NCI-H1417 (cell line): Measurements from ENCODE around the gene CYP27B1.

Experiments used
- DNase-seq, 3 experiments: peaks; one replicate each; lab custom pipeline; 2025; lab: John Stamatoyannopoulos, UW

CYP27B1 gene

DNA sequence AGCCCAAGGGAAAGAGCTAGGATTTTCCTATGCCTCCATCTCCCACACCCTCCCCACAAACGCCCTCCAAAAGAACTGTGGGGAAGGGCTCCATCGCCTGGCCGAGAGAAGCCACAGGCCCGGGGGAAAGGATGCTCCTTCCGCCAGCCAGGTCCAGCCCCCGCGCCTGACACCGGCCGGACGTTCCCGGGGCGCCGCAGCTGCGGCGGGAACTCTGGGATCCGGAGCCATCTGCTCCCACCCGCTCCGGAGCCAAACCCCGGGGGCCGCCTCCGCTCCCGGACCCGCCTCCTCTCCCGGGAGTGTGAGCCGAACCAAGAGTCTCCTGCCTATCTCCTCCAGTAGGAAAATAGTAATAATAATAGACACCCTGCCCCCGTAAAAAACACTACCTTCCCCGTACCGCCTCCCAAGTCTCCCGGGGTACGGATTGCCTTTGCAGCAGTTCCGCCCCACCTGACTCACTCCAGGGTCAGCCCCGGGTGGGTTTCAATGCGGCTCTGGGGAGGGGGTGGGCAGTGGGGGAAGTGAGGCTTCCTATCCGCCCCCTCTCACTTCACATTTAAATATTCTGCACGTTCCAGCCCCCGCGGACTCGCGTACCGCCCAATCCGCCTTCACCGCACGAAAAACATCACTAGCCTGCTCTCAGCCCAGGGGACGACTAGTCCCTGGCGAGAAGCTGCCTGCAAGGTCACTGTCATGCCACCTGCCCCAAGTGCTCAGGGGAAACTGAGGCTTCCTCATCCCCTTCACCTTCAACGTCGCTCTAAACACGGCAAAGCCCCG lies 30.7 kb downstream of the CYP27B1 start:
- DNase-seq = peak in 2 of 3 experiments; percentile 69 to 77

DNA sequence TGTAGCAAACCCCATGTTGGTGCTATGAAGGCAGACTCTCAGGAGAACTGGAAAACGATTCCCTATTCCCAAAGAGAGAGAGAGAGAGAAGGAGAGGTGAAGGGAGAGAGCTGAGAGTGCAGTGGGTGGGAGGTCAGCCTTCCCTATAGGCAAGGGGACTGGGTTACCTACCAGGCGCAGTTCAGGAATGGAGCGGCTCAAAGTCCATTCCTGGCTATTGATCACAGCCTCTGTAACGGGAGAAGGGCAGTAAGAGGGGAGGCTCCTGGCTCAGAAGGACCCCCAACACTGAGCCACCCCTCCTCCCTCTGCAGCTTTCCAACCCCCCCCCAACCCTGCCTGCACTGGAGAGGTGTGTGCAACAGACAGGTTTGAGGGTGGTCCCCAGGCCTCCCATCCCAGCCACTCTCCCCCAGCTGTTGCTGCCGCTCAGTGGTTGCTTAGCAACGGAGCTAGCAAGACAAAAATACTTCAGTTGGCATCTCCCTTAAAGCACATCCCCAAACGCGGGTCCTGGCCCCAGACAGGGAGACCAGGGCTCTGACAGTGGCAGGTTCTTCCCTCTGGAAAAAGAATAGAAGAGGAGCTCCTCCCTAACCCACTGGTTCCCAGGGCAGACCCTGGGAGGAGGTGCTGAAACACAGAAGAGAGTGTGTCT lies 31.6 kb downstream of the CYP27B1 start:
- DNase-seq = peak in 2 of 3 experiments; percentile 69 to 76

DNA sequence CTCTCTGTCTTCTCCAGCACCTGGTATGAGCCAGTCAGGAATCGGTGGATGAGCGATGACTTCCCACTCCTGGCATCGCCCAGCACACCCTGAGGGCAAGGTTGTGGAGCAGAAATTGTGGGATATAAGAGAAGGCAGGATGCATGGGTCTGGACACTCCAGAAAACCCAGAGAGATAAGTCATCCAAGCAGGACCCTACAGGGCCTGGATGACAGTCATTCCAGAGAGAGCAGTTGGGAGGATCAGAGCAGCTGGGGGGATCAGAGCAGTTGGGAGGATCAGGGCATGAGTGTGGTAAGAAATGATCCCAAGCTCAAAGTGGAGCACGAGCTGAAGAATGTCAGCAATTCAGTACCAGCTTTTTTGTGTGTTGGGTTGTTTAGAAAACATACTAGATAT lies 32.3 kb downstream of the CYP27B1 start:
- no peak for DNase-seq

DNA sequence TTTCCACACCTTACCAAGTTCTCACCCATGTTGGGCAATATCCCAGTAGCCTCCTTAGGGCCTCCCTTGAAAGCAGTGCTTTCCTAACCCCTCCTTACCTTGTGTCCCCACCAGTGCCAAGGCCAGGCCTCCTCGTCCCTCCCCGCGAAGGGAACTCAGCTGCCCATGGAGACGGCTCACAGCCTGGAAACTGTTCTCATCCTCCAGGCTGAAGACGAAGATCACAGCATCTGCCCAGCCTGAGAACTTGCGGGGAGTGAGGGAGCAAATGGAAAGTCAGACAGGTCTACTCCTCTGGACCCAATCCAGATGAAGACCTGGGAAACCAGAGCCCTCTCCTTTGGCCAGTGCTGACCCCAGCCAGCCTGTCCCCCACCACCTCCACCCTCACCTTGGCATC lies 33.0 kb downstream of the CYP27B1 start:
- no peak for DNase-seq

DNA sequence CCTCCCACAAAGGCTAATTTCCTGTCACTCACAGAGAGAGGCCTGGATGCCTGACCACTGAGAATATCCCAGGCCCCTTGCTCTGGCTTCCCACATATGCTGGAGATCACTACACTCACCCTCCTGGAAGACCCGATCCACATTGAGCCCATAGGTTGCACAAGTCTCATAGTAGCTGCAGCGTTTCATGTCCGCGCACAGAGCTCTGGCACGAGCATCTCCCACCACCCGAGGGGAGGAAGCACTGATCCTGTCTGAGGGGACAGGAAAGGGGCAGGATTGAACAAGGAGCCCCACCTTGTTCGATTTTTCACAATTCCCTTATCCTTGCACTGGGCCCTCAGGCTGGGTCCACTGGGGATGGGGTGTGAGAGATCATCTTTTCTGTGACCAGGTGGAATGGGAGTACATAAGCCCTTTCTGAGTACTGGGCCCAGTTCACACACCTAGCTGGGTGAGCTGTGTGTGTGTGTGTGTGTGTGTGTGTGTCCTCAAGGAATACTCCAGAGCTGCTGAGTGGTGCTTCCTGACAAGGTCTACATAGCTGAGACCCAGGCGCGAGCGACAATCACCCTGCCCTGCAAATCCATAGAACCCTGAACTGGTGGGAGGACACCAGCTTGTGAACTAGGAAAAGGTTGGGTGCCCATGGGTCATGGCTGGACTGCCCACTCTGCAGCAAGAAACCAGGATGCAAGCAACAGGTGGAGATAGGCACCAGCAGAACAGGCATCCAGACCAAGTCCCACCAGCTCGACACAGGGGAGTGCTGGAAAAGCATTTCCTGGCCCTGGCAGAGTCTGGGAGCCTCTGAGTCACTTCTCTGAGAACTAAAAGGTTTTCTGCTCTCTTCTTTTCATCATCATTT lies 33.9 kb downstream of the CYP27B1 start:
- DNase-seq = no peak

DNA sequence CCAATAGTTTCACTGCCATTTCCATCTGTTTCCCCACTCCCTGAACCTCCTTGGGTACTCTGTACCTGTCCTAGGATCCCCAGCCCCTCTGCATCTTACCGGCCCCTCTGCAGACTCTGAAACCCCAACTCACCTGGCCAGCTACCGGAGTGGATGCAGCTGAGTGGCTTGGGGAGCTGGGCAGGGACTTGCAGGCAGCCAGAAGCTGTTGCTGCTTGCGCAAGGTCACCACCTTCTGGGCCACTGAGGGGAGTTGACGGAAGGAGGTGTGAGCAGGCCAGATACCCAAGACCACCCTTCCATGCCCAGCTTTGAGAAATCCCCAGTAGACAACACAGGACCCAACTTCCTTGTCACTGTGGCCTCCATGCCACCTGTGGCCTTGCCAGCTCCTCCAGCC lies 34.6 kb downstream of the CYP27B1 start:
- DNase-seq = no peak

DNA sequence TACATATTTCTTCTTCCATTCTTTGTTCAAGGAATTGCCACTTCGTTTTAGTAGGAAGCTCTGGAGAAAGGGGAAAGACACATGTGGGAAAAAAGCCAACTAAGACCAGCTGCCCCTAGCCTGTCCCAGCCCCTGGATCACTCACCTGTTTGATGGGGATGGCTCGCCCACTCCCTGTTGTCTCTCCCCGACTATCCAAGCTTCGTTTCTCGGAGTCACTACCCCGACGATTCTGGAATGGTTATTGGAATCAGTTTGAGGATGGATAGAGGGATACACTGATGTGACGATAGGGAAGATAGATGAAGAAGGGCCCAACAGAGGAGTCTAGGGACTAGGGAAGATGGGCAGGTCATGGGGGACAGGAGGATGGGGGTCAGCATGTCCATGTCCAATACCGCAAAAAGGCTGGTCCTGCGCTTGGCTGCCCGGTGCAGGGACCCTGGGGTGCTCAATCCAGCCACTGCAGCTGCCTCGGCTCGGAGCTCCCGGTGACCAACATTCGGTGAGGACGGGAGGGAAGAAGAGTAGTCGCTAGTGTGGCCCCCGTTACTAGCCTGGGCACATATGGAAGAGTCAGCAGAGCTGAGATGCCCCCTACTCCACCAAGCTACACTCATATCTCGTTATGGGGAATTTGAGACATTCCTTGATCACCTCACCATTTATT lies 35.3 kb downstream of the CYP27B1 start:
- no peak for DNase-seq

DNA sequence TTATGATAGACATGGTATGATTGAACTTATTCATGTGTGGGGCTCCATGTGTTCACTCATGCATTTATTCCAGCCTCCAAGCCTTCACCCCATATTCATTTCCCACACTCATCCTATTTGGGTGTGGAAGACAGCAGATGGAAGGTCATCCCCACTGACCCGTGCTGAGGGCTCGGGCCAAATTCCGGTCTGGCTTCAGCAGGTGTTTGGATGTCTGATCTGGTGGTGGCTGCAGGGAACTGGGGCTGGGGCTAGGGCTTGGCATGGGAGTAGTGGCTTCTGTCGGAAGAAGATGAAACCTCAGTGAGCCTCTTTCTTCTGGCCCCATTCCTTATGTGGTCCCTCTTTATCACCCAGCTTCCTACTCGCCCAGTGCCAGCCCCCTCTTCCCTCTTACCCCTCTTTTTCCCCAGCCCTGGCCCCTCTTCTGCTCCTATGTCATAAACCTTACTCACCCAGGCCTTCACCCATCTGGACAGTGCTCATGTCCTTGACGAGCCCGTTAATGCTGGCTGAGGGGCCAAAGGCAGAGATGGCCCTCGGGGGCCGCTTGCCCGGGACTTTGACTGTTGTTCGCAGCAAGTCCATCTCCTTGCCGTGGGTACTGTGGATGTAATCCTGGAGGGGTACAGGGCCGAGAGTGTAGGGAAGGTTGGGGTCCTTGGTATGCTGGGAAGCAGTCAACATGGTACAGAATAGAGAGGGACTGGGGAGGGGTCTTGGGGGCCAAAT lies 36.4 kb downstream of the CYP27B1 start:
- no peak for DNase-seq

DNA sequence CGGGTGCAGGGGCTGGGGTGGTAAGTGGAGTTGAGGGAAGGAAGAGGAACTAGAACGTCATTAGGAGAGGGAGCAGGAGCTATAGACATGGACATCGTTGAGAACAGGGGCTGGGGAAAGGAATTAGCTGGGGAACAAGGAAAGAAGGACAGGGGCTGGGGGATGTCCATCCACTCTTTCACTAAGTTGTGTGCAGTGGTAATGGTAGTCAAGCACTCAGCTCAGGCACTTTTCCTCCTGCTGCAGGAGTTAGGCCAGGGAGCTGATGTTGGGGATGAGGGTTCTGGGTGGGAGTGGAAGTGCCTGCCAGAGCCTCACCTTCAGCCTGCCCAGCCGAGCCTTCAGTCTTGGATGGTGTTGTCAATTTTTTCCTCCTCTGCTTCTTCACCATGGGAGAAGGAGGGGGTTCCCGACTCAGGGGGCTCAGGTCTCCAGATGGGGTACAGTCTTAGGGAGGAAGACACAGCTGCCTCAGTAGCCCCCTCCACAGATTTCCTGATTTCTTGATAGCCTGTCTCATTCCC lies 37.5 kb downstream of the CYP27B1 start:
- no peak for DNase-seq

DNA sequence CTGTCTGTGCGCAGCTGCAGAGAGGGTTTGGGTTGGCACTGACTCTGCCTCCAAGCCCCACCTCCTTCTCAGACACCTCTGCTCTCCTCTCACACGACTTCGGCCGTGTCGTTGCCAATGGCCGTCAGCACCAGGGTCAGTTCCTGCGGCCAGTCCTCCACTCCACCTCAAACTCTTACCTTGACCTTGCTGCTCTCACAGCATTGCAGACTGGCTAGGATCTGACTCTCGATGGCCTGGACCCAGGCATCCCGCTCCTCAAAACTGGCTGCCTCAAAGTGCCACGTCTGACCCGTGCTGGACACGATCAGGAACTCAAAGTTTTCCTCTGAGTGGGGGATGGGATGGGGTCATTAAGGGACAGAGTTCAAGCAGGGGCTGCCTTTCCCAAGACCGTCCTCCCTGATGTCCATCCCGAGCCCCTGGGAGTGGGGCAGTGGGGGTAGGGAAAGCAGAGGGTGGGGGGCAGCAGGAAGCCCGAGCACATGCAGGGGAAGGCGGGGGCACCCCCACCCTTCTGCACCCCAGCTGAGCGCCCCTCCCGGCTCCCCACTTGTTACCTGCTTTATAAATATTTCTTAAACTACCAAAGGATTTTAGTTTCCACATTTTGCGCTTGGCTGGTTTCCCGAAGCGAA lies 39.0 kb downstream of the CYP27B1 start:
- DNase-seq = no peak

DNA sequence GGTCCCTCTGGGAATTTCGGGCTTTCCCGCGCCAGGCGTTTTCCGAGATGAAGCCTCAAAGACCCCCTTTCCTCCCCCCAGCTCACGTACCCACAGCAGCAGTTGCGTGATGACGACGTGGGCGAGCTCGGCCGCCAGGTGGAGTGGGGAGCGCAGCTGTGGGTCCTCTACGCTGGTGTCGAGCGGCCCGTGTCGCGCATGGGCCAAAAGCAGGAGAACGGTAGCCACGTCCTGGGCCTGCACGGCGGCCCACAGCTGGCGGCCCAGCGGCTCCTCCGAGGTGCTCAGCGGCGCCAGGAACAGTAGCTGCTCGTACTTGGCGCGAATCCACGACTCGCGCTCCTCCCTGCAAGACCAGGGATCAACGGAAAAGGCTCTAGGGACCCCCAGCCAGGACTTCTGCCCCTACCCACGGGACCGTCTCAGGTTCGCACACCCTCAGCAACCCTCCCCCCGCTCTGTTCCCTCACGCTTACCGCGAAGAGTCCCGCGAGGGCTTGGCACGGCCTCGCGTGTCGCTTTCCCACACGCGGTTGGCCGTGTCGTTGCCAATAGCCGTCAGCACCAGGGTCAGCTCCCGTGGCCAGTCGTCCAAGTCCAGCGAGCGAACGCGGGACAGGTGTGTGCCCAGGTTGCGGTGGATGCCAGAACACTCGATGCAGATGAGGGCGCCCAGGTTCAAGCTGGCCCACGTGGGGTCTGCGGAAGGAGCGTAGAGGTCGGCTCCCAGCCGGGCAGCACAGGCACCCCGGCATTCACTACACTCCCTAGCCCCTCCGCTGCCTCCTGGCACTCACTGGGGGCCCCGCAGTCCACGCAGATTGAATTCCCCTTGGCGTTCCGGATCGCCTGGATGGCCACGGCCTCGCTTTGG lies 39.8 kb downstream of the CYP27B1 start:
- DNase-seq = peak in 1 of 3 experiments; percentile 68

DNA sequence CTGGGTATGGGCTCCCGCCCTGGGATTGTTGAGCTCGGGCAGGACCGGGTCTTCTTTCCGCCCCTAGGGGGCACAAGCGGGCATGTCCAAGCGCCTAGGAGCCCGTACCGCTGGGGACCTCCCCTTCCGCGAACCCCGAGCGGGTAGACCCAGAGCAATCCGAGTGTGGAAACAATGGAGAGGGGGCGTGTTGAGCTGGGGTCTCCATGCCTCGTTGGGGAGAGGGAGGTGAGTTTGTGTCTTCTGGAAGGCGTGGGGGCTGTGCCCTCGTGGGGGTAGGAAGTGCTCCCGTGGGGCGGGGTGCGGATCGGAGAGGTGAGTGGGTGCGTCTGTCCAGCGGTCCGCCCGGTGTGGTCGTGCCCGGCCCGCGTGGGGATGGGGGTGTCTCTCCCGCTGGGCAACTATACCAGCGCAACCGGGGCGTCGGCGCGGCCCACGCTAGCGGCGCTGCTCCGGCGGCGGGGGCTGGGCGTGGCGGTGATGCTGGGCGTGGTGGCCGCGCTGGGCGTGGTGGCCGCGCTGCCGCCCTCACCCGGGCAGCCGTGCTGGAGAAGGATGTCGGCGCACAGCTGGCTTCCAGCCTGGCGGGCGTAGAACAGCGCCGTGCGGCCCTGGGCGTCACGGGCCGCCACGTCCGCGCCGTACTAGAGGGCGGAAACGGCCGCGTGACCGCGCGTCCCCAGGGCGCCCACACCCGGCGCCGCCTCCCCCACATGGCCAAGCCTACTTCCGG lies 40.6 kb downstream of the CYP27B1 start:
- peak; percentile 83 to 90 (median 86) for DNase-seq

DNA sequence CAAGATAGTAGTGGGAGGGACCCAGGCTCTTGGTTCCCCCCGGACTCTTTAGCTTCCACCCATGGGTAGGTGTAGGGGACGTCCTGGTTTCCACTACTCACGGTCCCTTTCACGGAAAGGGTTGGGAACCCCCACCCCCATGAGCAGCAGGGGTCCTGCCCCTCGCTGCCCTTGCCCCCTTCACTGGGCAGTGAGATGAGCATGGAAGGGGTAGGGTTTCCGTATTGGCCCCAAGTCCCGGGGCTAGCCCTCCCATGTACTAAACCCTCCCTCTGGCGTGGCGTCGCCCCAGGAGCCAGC lies 41.1 kb downstream of the CYP27B1 start:
- DNase-seq = no peak

DNA sequence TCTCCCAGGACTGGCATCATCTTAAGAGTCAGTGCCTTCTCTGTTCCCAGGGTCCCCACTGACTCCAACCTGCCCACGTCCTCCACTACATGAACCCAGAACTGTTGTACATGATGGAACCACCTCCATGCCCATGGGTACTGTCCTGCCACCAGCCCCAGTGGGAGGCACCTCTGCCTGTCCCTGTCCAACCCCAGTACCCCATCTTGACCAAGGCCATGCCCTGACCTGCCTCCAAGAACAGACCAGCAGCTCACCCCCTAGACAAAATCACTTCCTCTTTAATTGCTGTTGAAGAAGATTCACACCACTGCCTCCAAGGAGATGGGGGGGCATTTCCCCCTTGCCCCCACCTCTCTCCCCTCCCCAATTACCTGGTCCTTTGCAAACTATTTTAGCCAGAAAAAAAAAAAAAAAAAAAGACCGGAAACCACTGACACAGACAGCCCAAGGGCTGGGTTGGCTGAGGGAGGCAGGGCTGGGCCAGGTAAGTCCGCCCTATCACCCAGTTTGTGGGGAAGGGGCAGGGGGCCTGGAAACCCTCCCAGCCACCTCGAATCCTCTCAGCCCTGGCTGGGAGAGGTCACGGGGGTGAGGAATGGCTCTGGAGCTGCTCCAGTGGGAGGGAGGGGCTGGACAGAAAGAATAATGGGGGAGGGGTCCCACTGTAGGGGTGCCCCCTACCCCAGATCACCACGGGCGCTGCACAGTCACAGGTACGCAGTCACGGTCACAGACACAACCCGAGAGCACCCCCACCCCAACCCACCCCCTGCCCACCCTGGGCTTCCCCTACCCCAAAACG lies 41.7 kb downstream of the CYP27B1 start:
- no peak for DNase-seq

DNA sequence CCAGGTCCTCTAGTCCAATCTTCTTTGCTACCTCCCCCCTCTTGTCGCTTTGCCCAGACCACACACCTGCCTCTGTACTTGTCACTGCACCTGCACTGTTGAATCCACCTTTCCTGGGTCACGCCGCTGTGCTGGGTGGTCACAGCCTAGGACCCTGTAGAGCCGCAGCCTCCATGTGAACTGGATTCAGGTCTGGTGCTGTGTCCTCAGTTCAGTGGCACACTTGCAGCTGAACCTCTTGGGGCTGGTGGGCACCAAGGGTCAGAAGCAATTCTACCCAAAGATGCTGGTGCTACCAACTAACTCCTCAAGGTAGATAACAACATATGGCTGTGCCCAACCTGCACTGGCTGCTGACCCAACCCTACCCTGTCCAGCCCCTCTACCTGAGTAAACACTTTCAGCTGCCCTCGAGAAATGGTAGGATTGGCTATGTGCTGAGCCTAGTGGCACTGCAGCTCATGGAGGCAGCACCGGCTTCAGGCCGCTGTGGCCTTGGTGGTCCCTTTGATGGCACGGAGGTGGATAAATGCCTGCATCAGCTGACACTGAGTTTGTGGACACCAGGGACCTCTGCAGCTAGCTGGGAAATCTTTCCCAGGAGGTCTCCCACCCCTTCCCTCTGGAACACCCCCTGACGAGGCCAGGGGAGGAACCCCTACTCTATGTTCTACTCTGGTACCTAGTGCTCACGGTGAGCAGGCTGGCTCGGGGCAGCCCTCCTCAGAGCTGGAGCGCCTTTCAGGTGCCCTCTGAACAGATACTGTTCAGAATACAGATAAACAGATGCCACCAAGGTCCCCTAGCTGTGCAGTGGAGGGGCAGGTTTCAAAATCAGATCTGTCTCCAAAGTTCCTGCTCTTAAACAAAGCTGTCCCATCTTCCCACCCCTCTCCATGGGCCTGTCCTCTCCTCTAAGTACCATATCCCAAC lies 42.6 kb downstream of the CYP27B1 start:
- DNase-seq = no peak

DNA sequence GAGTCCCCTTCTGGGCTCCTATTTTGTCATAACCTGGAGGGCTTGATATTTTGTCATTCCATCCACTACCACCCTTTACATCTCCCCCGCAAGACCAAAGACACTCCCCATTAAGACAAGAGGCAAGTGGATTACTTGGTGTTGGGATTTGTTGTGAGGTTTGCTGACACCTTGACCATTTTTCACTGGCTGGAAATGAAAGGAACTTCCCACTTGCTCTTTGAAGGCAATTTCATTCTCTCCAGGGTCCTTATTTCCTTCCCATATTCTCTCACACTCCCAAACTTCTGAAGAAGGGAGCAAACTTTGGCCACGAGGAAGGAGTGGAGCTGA lies 43.3 kb downstream of the CYP27B1 start:
- DNase-seq = no peak
